Naive B cell (primary cell): ENCODE data around the gene KIF27. TPM values are rescaled to one million over a fixed set of nuclear protein-coding genes. Genes with fewer than 3 reads are reported as not detected.
A peak's percentile ranks its signal among the peaks of the same experiment; 100 is the strongest.
"Not testable (repeated sequence)": the region's sequence is repeated elsewhere in the genome, so short reads cannot be mapped to it uniquely, and the experiment has no call there.

Experiments
- ATAC-seq, 2 donors: fragments of 150-1000 bp; cut with Tn5 transposase; 2 replicates each; pipeline ENCODE4 v1.10.0; 2021; ENCODE audit warnings: low read depth in 2 of 2, mild to moderate bottlenecking in 2 of 2, moderate library complexity in 2 of 2
- DNase-seq: peaks from one replicate; pipeline ENCODE4 v3.0.0; 2022
- H3K27ac Mint-ChIP-seq, 6 donors: one replicate each; pipeline ENCODE4 v1.8.0; 2020 to 2022; ENCODE audit warnings: mild to moderate bottlenecking in 6 of 6, mixed read lengths in 6 of 6, moderate library complexity in 5 of 6, inconsistent platforms in 2 of 6
- H3K27me3 Mint-ChIP-seq, 3 donors: one replicate each; pipeline ENCODE4 v1.8.0; 2021 to 2022; ENCODE audit warnings: mixed read lengths in 3 of 3, mild to moderate bottlenecking in 1 of 3
- H3K36me3 Mint-ChIP-seq, 2 donors: one replicate each; pipeline ENCODE4 v1.8.0; 2020 to 2022; ENCODE audit warnings: mixed read lengths in 2 of 2, inconsistent platforms in 1 of 2, mild to moderate bottlenecking in 1 of 2
- H3K4me1 Mint-ChIP-seq, 3 donors: one replicate each; pipeline ENCODE4 v1.8.0; 2020 to 2022; ENCODE audit warnings: mixed read lengths in 3 of 3, inconsistent platforms in 1 of 3, mild to moderate bottlenecking in 1 of 3, moderate library complexity in 1 of 3
- H3K4me3 Mint-ChIP-seq, 8 donors: one replicate each; pipeline ENCODE4 v1.8.0; 2020 to 2022; ENCODE audit warnings: mild to moderate bottlenecking in 8 of 8, mixed read lengths in 8 of 8, moderate library complexity in 8 of 8, inconsistent platforms in 2 of 8
- H3K9me3 Mint-ChIP-seq, 7 donors: one replicate each; pipeline ENCODE4 v1.8.0; 2020 to 2022; ENCODE audit warnings: mixed read lengths in 7 of 7, mild to moderate bottlenecking in 5 of 7, inconsistent platforms in 2 of 7, moderate library complexity in 1 of 7
- polyA plus RNA-seq, 6 donors: library from polyadenylated mRNA; unstranded; fragments of 300-500 nt; fragmentation: Illumina TruSeq; gene quantifications; one replicate each; pipeline ENCODE4 v1.2.3, GENCODE V29; 2021; ENCODE audit warnings: low read depth in 6 of 6

The KIF27 gene
- polyA plus RNA-seq, 6 donors from 2014 or later: 2.0 to 4.8 (median 3.5) TPM

DNA sequence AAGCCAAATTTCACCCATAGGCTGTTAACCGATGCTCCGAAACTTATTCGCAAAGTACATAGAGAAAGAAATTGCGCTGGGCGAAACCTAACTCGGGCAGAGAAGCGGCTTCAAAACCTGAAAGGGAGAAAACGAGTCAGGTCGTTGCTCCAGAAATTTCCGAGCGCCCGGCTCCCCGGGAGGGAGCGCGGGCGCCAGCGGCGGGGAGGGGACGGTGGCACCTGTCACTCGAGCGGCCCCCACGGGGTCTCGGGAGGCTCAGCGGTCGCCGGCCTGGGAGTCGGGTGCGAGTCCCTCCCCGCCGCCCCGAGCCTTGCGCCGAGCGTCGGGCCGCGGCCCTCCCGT, 104.2 kb downstream of the KIF27 start:
- DNase-seq, H3K27me3 Mint-ChIP-seq, ATAC-seq, H3K9me3 Mint-ChIP-seq, H3K36me3 Mint-ChIP-seq: not testable (repeated sequence)
- Mint-ChIP-seq H3K4me1 (peaks cover 6 to 12% (median 8%) of the 10 kb centered on the region in 3 donors), H3K27ac (peak overlapping the region; percentile 28 to 92 (median 88)), H3K4me3 (peak overlapping the region; percentile 81 to 93 (median 88))

DNA sequence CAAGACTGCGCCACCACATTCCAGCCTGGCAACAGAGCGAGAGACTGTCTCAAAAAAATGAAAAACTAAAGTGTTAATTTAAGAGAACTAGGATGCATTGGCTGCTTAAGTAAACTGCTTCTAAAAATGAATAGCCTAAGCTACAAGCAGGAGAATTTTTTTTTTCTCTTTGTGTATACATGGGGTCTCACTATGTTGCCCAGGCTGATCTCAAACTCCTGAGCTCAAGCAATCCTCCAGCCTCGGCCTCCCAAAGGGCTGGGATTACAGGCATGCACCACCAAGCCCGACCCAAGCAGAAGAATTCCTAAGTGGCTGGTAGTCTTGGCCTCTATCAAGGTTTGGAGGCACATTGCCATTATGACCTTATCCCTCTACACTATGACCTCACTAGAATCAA, 106.1 kb downstream of the KIF27 start:
- Mint-ChIP-seq H3K4me3 (peak overlapping the region in 2 of 8 donors; percentile 41 to 63), H3K4me1 (peaks cover 6 to 12% (median 8%) of the 10 kb centered on the region in 3 donors)
- not testable (repeated sequence) for ATAC-seq, H3K27me3 Mint-ChIP-seq, H3K36me3 Mint-ChIP-seq, H3K9me3 Mint-ChIP-seq, DNase-seq, H3K27ac Mint-ChIP-seq

DNA sequence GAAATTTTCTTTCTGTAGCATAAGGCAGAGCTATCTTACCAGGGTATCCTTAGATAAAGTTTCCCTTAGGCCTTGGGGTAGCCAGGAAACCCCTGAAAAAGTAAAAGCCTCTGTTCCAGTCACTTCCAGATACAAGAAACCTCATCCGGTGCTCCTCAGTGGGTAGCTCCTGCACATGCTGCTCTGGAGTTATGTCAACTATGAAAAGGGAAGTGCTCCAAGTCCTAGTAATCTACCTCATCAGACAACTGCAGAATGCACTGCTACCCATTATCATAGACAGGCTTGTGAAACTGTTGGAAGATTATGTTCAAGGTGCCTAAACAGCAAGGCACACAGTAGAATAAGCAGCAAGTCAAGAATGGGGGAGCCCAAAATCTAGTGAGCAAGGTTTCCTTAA, 112.0 kb downstream of the KIF27 start:
- H3K4me3 Mint-ChIP-seq, H3K36me3 Mint-ChIP-seq, H3K9me3 Mint-ChIP-seq, H3K27ac Mint-ChIP-seq, ATAC-seq, H3K4me1 Mint-ChIP-seq, H3K27me3 Mint-ChIP-seq, DNase-seq: not testable (repeated sequence)

DNA sequence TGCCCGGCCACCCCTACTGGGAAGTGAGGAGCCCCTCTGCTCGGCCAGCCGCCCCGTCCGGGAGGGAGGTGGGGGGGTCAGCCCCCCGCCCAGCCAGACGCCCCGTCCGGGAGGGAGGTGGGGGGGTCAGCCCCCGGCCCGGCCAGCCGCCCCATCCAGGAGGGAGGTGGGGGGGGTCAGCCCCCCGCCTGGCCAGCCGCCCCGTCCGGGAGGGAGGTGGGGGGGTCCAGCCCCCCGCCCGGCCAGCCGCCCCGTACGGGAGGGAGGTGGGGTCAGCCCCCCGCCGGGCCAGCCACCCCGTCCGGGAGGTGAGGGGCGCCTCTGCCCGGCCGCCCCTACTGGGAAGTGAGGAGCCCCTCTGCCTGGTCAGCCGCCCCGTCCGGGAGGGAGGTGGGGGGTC, 116.8 kb downstream of the KIF27 start:
- H3K27me3 Mint-ChIP-seq, H3K36me3 Mint-ChIP-seq, H3K4me1 Mint-ChIP-seq, H3K9me3 Mint-ChIP-seq, ATAC-seq, DNase-seq, H3K4me3 Mint-ChIP-seq, H3K27ac Mint-ChIP-seq: not testable (repeated sequence)

DNA sequence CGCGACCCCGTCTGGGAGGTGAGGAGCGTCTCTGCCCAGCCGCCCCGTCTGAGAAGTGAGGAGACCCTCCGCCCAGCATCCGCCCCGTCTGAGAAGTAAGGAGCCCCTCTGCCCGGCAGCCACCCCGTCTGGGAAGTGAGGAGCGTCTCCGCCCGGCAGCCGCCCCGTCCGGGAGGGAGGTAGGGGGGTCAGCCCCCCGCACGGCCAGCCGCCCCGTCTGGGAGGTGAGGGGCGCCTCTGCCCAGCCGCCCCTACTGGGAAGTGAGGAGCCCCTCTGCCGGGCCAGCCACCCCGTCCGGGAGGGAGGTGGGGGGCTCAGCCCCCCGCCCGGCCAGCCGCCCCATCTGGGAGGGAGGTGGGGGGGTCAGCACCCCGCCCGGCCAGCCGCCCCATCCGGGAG, 117.3 kb downstream of the KIF27 start:
- H3K4me3 Mint-ChIP-seq, DNase-seq, H3K27me3 Mint-ChIP-seq, ATAC-seq, H3K4me1 Mint-ChIP-seq, H3K9me3 Mint-ChIP-seq, H3K27ac Mint-ChIP-seq, H3K36me3 Mint-ChIP-seq: not testable (repeated sequence)

DNA sequence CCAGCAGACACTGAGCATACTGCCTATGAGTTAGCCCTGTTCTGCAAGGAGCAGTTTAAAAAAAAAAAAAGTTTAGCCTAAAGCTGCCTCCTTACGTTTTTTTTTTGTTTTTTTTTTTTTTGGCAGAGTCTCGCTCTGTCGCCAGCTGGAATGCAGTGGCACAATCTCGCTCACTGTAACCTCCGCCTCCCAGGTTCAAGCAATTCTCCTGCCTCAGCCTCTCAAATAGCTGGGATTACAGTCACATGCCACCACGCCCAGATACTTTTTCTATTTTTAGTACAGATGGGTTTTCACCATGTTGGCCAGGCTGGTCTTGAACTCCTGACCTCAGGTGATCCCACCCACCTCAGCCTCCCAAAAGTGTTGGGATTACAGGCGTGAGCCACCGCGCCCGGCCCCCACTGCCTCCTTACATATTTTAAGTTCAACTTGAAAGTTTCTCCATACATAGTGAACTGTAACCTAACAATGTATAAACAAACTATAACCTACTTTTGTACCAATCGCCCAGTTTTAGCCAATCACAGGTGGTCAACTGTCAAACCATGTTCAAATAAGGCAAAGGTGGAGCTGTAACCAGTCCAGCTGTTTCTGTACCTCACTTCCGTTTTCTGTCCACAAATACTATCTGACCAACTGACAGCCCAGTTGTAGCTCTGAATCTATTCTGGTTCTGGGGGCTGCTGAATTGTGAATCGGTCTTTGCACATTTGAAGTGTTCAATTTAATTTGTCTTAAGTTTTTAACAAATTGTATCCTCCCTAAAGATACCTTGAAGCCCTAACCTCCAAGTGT, 120.8 kb downstream of the KIF27 start:
- Mint-ChIP-seq H3K4me1 (no peaks in the 10 kb centered on the region), H3K27ac (no peak overlapping the region), H3K4me3 (no peak overlapping the region), H3K9me3 (no peaks in the 10 kb centered on the region), H3K27me3 (no peaks in the 10 kb centered on the region), H3K36me3 (peaks cover 7 to 15% of the 10 kb centered on the region in 2 donors)
- ATAC-seq: no peak
- DNase-seq: no peak

DNA sequence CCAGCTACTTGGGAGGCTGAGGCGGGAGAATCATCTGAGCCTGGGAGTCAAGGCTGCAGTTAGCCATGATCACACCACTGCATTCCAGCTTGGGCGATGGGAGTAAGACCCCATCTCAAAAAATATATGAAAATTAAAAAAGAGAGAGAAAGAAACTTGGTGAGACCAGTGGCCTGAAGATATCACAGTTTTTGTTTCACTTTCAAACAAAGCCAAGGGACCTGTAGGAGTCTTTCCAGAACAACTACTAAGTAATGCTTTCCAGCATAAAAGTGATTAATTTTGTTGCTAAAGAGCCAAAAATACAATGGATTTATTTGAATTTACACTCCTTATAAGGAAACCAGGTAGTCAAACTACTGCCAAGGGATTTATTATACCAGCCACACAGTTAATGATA, 127.2 kb downstream of the KIF27 start:
- Mint-ChIP-seq H3K4me1 (no peaks in the 10 kb centered on the region), H3K4me3 (no peak overlapping the region), H3K27me3 (no peaks in the 10 kb centered on the region), H3K36me3 (peaks cover 7 to 14% of the 10 kb centered on the region in 2 donors), H3K9me3 (no peaks in the 10 kb centered on the region), H3K27ac (no peak overlapping the region)
- ATAC-seq (no peak), DNase-seq (no peak)

DNA sequence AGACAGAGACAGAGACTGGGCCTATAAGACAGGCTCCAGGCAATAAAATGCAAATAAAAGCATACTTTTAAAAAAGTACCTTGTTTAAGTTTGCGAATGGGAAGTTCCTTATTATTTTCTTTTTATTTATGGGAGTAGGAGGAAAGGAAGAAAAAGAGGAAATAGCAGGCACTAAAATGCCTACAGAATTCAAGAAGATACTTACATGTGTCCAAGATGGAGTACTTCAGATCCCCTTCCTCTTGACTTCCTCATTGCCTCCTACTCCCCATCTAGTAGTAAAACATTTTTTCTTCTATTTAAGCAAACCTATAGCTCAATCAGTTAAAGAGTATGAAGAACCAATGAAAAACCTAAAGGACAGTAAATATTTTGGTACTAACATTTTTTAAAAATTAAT, 128.5 kb downstream of the KIF27 start:
- Mint-ChIP-seq H3K9me3 (no peaks in the 10 kb centered on the region), H3K4me1 (no peaks in the 10 kb centered on the region), H3K27me3 (no peaks in the 10 kb centered on the region), H3K27ac (no peak overlapping the region), H3K36me3 (peaks cover 6 to 8% of the 10 kb centered on the region in 2 donors), H3K4me3 (no peak overlapping the region)
- no peak for ATAC-seq
- no peak for DNase-seq

Other genes with a start within 250 kb of the KIF27 start
- gene UBQLN1, start 213.5 kb downstream of the KIF27 start, polyA plus RNA-seq: 10 to 100 TPM; 63.4 to 82.8 (median 70.2) TPM
- gene GKAP1, start 103.7 kb downstream of the KIF27 start, polyA plus RNA-seq: 1 to 10 TPM; 2.4 to 6.9 (median 4.4) TPM
- gene HNRNPK, start 58.8 kb upstream of the KIF27 start, polyA plus RNA-seq: 1,000 to 10,000 TPM in 4 of 6 donors, 100 to 1,000 TPM in 2; 981 to 1,356 (median 1,024) TPM
- 10 to 100 TPM in 3 of 6 donors, 1 to 10 TPM in 3; 8.0 to 13.0 (median 10.0) TPM for gene RMI1, start 59.4 kb upstream of the KIF27 start, polyA plus RNA-seq